ENCODE data around the gene PI4KA.

DNA sequence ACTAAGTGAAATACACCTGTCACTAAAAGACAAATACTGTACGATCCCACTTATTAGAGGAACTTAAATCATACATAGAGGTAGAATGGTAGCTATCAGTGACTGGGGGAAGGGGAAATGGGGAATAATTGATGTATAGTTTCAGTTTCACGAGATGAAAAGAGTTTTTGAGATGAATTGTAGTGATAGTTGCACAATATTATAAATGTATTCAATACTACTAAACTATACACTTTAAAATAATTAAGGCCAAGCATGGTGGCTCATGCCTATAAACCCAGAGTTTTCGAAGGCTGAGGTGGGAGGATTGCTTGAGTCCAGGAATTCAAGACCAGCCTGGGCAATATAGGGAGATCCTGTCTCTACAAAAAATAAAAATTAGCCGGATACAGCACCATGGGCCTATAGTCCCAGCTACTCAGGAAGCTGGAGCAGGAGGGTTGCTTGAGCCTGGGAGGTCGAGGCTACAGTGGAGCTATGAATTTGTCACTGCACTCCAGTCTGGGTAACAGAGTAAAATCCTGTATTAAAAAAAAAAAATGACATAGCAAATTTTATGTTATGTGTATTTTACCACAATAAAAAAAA, 44.3 kb downstream of the PI4KA start:
- TF ChIP-seq, protein P1, sequence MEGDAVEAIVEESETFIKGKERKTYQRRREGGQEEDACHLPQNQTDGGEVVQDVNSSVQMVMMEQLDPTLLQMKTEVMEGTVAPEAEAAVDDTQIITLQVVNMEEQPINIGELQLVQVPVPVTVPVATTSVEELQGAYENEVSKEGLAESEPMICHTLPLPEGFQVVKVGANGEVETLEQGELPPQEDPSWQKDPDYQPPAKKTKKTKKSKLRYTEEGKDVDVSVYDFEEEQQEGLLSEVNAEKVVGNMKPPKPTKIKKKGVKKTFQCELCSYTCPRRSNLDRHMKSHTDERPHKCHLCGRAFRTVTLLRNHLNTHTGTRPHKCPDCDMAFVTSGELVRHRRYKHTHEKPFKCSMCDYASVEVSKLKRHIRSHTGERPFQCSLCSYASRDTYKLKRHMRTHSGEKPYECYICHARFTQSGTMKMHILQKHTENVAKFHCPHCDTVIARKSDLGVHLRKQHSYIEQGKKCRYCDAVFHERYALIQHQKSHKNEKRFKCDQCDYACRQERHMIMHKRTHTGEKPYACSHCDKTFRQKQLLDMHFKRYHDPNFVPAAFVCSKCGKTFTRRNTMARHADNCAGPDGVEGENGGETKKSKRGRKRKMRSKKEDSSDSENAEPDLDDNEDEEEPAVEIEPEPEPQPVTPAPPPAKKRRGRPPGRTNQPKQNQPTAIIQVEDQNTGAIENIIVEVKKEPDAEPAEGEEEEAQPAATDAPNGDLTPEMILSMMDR (conservative IDR thresholded peaks at IDR 0.05 in 1 of 2, IDR thresholded peaks at IDR 0.05 in 1 of 2; ENCODE audit: low read depth in 1 of 2, low read length in 2 of 2): no peak
- no peak for TF ChIP-seq EZH2 (IDR thresholded peaks at IDR 0.05; ENCODE audit: low read length, missing control alignments)
